H1 (cell line): ENCODE data around the gene ABCA13. TPM values are rescaled to one million over a fixed set of nuclear protein-coding genes. Genes with fewer than 3 reads are reported as not detected.

Source experiments
- BCL11A ChIP-seq, 2 experiments: IDR thresholded peaks; one replicate each; pipeline ENCODE4 v1.6.1; 2011; ENCODE audit warnings: low read depth in 2 of 2, low read length in 2 of 2, mild to moderate bottlenecking in 2 of 2
- CREB1 ChIP-seq: IDR thresholded peaks from 2 replicates; pipeline ENCODE4 v1.6.1; 2012; ENCODE audit warnings: inconsistent platforms
- GTF2F1 ChIP-seq: IDR thresholded peaks from 2 replicates; pipeline ENCODE4 v1.6.1; 2012; ENCODE audit warnings: low read depth, low read length, improper control_type of control experiment, borderline replicate concordance
- POLR2AphosphoS5 ChIP-seq: IDR thresholded peaks from 2 replicates; pipeline ENCODE4 v1.6.1; 2011; ENCODE audit warnings: low read depth, low read length
- SAP30 ChIP-seq: fragments of 300-600 bp; sonication (generic); IDR thresholded peaks from 2 replicates; pipeline ENCODE4 v1.7.1; 2012; ENCODE audit warnings: low read length, moderate library complexity, mild to moderate bottlenecking, inconsistent platforms; ENCODE audit not compliant: insufficient read depth, insufficient replicate concordance
- SP4 ChIP-seq: IDR thresholded peaks from 2 replicates; pipeline ENCODE4 v1.6.1; 2012; ENCODE audit warnings: low read length, inconsistent platforms
- TBP ChIP-seq: IDR thresholded peaks from 2 replicates; pipeline ENCODE4 v1.6.1; 2011; ENCODE audit warnings: low read depth, low read length, improper control_type of control experiment
- polyA plus RNA-seq, 7 experiments: library from polyadenylated mRNA; depleted of rRNA in 3 of 7; stranded (reverse) in 5 of 7; unstranded in 2 of 7; fragments of >200 nt in 5 of 7; fragments of 200-250 nt in 2 of 7; gene quantifications; 1 replicate in 5 of 7; 2 replicates in 1 of 7; 4 replicates in 1 of 7; pipeline versions ENCODE4 v1.2.1 to v1.2.3, GENCODE V29; 2011 to 2013; ENCODE audit warnings: missing spikeins in 2 of 7, mixed read lengths in 2 of 7
- total RNA-seq: library from RNA; stranded (reverse); fragmentation: NEBNext Ultra II Directional; extraction: Animal tissue kit (Norgen Biotek cat#: 25700); gene quantifications from 2 replicates; pipeline ENCODE4 v1.2.1, GENCODE V29; 2021
- TF ChIP-seq, protein P1 (sequence below): IDR thresholded peaks from 2 replicates; pipeline ENCODE4 v1.6.1; 2012; ENCODE audit warnings: inconsistent platforms
- TF ChIP-seq, protein P2 (sequence below): IDR thresholded peaks from 2 replicates; pipeline ENCODE4 v1.6.1; 2011; ENCODE audit warnings: low read length, improper control_type of control experiment

ABCA13 gene
- total and polyA plus RNA-seq, 2 of the 8 experiments (the other 6 are each of a cell fraction or from before 2014, with no cell fraction given): 0.07 to 0.09 TPM

DNA sequence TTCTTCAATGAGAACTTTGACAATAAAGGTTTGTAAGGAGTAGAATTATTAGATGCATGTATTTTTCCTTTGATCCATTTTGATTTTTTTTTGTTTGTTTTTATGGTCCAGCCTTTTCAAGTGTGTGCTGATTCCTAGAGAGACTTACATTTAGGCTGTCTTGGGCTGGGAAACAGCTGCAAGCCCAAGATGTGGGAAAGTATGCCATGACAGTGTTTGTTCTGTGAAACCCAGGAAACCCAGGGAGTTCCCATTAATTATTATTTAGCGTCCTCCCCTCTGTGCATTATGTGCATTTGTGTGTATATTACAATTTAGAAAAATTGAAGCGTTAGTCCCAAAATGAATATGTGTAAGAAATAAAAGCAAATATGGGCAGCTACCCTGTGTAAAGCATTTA lies 216.7 kb downstream of the ABCA13 start (continued):
- TF ChIP-seq, protein P1, sequence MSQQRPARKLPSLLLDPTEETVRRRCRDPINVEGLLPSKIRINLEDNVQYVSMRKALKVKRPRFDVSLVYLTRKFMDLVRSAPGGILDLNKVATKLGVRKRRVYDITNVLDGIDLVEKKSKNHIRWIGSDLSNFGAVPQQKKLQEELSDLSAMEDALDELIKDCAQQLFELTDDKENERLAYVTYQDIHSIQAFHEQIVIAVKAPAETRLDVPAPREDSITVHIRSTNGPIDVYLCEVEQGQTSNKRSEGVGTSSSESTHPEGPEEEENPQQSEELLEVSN: no peak
- no peak for TF ChIP-seq SAP30
- no peak for TF ChIP-seq GTF2F1
- TF ChIP-seq, protein P2, sequence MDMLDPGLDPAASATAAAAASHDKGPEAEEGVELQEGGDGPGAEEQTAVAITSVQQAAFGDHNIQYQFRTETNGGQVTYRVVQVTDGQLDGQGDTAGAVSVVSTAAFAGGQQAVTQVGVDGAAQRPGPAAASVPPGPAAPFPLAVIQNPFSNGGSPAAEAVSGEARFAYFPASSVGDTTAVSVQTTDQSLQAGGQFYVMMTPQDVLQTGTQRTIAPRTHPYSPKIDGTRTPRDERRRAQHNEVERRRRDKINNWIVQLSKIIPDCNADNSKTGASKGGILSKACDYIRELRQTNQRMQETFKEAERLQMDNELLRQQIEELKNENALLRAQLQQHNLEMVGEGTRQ: no peak
- TF ChIP-seq TBP: no peak
- TF ChIP-seq POLR2AphosphoS5: no peak
- no peak for TF ChIP-seq BCL11A (IDR thresholded peaks at IDR 0.05; ENCODE audit: low read depth in 2 of 2, low read length in 2 of 2)
- TF ChIP-seq CREB1: no peak
- no peak for TF ChIP-seq SP4
- TF ChIP-seq, all 59 proteins: peak for 0
